HepG2 (cell line): ENCODE measurements around the gene L3MBTL1. TPM values are rescaled to one million over a fixed set of nuclear protein-coding genes. Genes with fewer than 3 reads are reported as not detected.

Source experiments
- ATAC-seq: fragments of 200-7000 bp; cut with Tn5 transposase; 3 replicates; pipeline ENCODE4 v1.9.1; 2020; ENCODE audit warnings: mild to moderate bottlenecking, moderate library complexity
- BruUV-seq: library from RNA; stranded (reverse); fragments of 400-500 nt; replicated peaks from 2 replicates; lab custom pipeline; 2021; lab: Mats Ljungman, UMichigan
- CTCF ChIA-PET: fragments of 300-600 bp; formaldehyde crosslinking; extraction: SDS; loops from one replicate; lab custom pipeline; 2021; ENCODE audit warnings: low total read pairs, inconsistent platforms, low intra/inter-chr PET ratio; lab: Yijun Ruan, JAX
- POLR2A ChIA-PET: fragments of 350-600 bp; sonication (Branson Sonifier 250); formaldehyde crosslinking; loops from one replicate; lab custom pipeline; 2020; ENCODE audit warnings: antibody characterized with exemption, inconsistent platforms; lab: Yijun Ruan, JAX
- DNase-seq: peaks from one replicate; pipeline ENCODE4 v3.0.0-alpha.2; 2015; ENCODE audit warnings: low spot score
- FAIRE-seq: peaks from 3 replicates; lab custom pipeline; 2011; peaks lifted over from hg19 to GRCh38; lab: Jason Lieb, UNC
- H2AFZ ChIP-seq: one replicate; pipeline ENCODE4 v1.6.1; 2011; ENCODE audit warnings: low read length, inconsistent platforms
- H3K27ac ChIP-seq: fragments of 300-600 bp; 3 replicates; pipeline ENCODE4 v1.8.0; 2011; ENCODE audit warnings: mixed run types, mild to moderate bottlenecking, mixed read lengths, low read length, inconsistent platforms; ENCODE audit not compliant: insufficient read depth; ENCODE audit errors: extremely low read length
- H3K27me3 ChIP-seq, 2 experiments: fragments of 200-600 bp in 1 of 2; 2 replicates in 1 of 2; 3 replicates in 1 of 2; pipeline versions ENCODE4 v1.6.0 to v1.8.0; 2011; ENCODE audit warnings: low read length in 2 of 2, mild to moderate bottlenecking in 2 of 2, moderate library complexity in 2 of 2, inconsistent platforms in 1 of 2; ENCODE audit not compliant: insufficient read depth in 2 of 2, control insufficient read depth in 1 of 2
- H3K36me3 ChIP-seq, 2 experiments: fragments of 200-600 bp in 1 of 2; replicated peaks in 1 of 2; 2 replicates in 1 of 2; 3 replicates in 1 of 2; pipeline versions ENCODE4 v1.5.1 to v1.8.0; 2011; ENCODE audit warnings: low read length in 2 of 2, inconsistent platforms in 1 of 2; ENCODE audit not compliant: insufficient read depth in 2 of 2, control insufficient read depth in 1 of 2
- H3K4me1 ChIP-seq: 2 replicates; pipeline ENCODE4 v1.5.1; 2012; ENCODE audit warnings: low read length, inconsistent platforms; ENCODE audit not compliant: insufficient read depth
- H3K4me2 ChIP-seq: 2 replicates; pipeline ENCODE4 v1.6.0; 2011; ENCODE audit warnings: low read depth, low read length, inconsistent platforms
- H3K4me3 ChIP-seq, 3 experiments: fragments of 200-600 bp in 1 of 3; sonication (generic), shearing (Covaris generic) in 1 of 3; replicated peaks in 1 of 3; 2 replicates each; pipeline ENCODE4 v1.5.1; 2011 to 2016; ENCODE audit warnings: low read length in 3 of 3, inconsistent platforms in 2 of 3, low read depth in 2 of 3, mild to moderate bottlenecking in 2 of 3, control low read depth in 1 of 3, mixed read lengths in 1 of 3; ENCODE audit not compliant: insufficient read depth in 1 of 3
- H3K79me2 ChIP-seq: one replicate; pipeline ENCODE4 v1.6.1; 2011; ENCODE audit warnings: low read length, inconsistent platforms; ENCODE audit not compliant: insufficient read depth
- H3K9ac ChIP-seq: 2 replicates; pipeline ENCODE4 v1.6.0; 2011; ENCODE audit warnings: mild to moderate bottlenecking, low read depth, low read length, inconsistent platforms; ENCODE audit not compliant: insufficient read depth
- H3K9me3 ChIP-seq: 2 replicates; pipeline ENCODE4 v1.5.1; 2012; ENCODE audit warnings: mild to moderate bottlenecking, low read length
- H4K20me1 ChIP-seq: 2 replicates; pipeline ENCODE4 v1.6.0; 2011; ENCODE audit warnings: inconsistent platforms, mild to moderate bottlenecking, low read length, moderate library complexity; ENCODE audit not compliant: insufficient read depth
- CENPBD1 ChIP-seq: sonication (generic); formaldehyde crosslinking; IDR thresholded peaks from 2 replicates; pipeline ENCODE4 v1.8.0; 2022; ENCODE audit warnings: missing genetic modification reagents, low read depth, mild to moderate bottlenecking, borderline replicate concordance
- HNRNPL ChIP-seq: fragments of 200-400 bp; formaldehyde crosslinking; IDR thresholded peaks from 2 replicates; pipeline ENCODE4 v1.6.1; 2017; ENCODE audit warnings: mild to moderate bottlenecking, low read depth, low read length
- HOXA5 ChIP-seq: sonication (generic); formaldehyde crosslinking; IDR thresholded peaks from 2 replicates; pipeline ENCODE4 v1.4.0; 2020; ENCODE audit warnings: missing genetic modification reagents
- KDM2A ChIP-seq: sonication (generic); formaldehyde crosslinking; IDR thresholded peaks from 2 replicates; pipeline ENCODE4 v1.4.0; 2020; ENCODE audit warnings: low read depth, missing genetic modification reagents, borderline replicate concordance
- POLR2A ChIP-seq, 2 experiments: IDR thresholded peaks; 2 replicates each; pipeline ENCODE4 v1.6.1; 2011; ENCODE audit warnings: low read depth in 2 of 2, low read length in 2 of 2, mild to moderate bottlenecking in 1 of 2, moderate library complexity in 1 of 2; ENCODE audit not compliant: insufficient read depth in 1 of 2
- SOX13 ChIP-seq, 3 experiments: fragments of 450-650 bp in 1 of 3; sonication (generic) in 1 of 3; formaldehyde crosslinking in 1 of 3; IDR thresholded peaks in 2 of 3; conservative IDR thresholded peaks in 1 of 3; 2 replicates each; pipeline versions ENCODE4 v1.5.0 to v1.6.1; 2016 to 2020; ENCODE audit warnings: antibody characterized with exemption in 1 of 3, mild to moderate bottlenecking in 1 of 3, missing compliant biosample characterization in 1 of 3, missing genetic modification reagents in 1 of 3, moderate library complexity in 1 of 3
- SRSF1 ChIP-seq: fragments of 200-400 bp; formaldehyde crosslinking; optimal IDR thresholded peaks from 2 replicates; pipeline ENCODE3; 2017; ENCODE audit warnings: mild to moderate bottlenecking, low read depth, low read length, moderate library complexity
- SYNCRIP ChIP-seq: fragments of 200-400 bp; formaldehyde crosslinking; IDR thresholded peaks from 2 replicates; pipeline ENCODE4 v1.6.1; 2018; ENCODE audit warnings: mild to moderate bottlenecking, low read depth, low read length; ENCODE audit not compliant: insufficient read depth
- ZBTB10 ChIP-seq: sonication (generic); formaldehyde crosslinking; IDR thresholded peaks from 2 replicates; pipeline ENCODE4 v1.4.0; 2020; ENCODE audit warnings: missing genetic modification reagents, borderline replicate concordance
- ZBTB26 ChIP-seq: IDR thresholded peaks from 2 replicates; pipeline ENCODE4 v1.6.1; 2016; ENCODE audit warnings: missing compliant biosample characterization, missing genetic modification reagents, borderline replicate concordance
- ZNF101 ChIP-seq: sonication (generic); formaldehyde crosslinking; IDR thresholded peaks from 2 replicates; pipeline ENCODE4 v1.4.0; 2020; ENCODE audit warnings: mild to moderate bottlenecking, low read depth, missing genetic modification reagents, borderline replicate concordance
- ZNF337 ChIP-seq: sonication (generic); formaldehyde crosslinking; IDR thresholded peaks from 2 replicates; pipeline ENCODE4 v1.5.1; 2020; ENCODE audit warnings: missing genetic modification reagents, low read depth, mild to moderate bottlenecking, borderline replicate concordance
- ZNF589 ChIP-seq: sonication (generic); formaldehyde crosslinking; conservative IDR thresholded peaks from 2 replicates; pipeline ENCODE4 v1.8.0; 2022; ENCODE audit warnings: mild to moderate bottlenecking, moderate library complexity, missing genetic modification reagents
- ZNF616 ChIP-seq: sonication (generic); formaldehyde crosslinking; IDR thresholded peaks from 2 replicates; pipeline ENCODE4 v1.5.0; 2020; ENCODE audit warnings: low read depth, mild to moderate bottlenecking, missing genetic modification reagents
- ZNF709 ChIP-seq: sonication (generic); formaldehyde crosslinking; IDR thresholded peaks from 2 replicates; pipeline ENCODE4 v1.5.0; 2020; ENCODE audit warnings: mild to moderate bottlenecking, missing genetic modification reagents
- ZSCAN20 ChIP-seq: sonication (generic); formaldehyde crosslinking; IDR thresholded peaks from 2 replicates; pipeline ENCODE4 v1.4.0; 2020; ENCODE audit warnings: missing genetic modification reagents, mild to moderate bottlenecking, borderline replicate concordance
- WGBS: methylation state at CpG from one replicate; pipeline ENCODE4 v1.1.6; 2017; ENCODE audit warnings: low lambda C conversion rate; 5-methylcytosine and 5-hydroxymethylcytosine counted together
- in situ Hi-C: cut with HindIII; loops from 2 replicates; pipeline ENCODE4 v1.10.0; 2017; ENCODE audit warnings: low pct_unique_long_range_greater_than_20kb; ENCODE audit not compliant: extremely low pct_ligation_motif_present
- intact Hi-C: fragments of 100-400 bp; cut with micrococcal nuclease; formaldehyde crosslinking; loops from one replicate; pipeline ENCODE4 v1.10.0; 2022; ENCODE audit not compliant: unreplicated experiment
- polyA plus RNA-seq, 8 experiments: library from polyadenylated mRNA; depleted of rRNA in 3 of 8; stranded (reverse) in 7 of 8; unstranded in 1 of 8; fragments of >200 nt; fragmentation: Illumina TruSeq in 4 of 8; extraction: Trizol in 4 of 8; gene quantifications; 2 replicates each; pipeline versions ENCODE4 v1.2.1 to v1.2.3, GENCODE V29; 2011 to 2016; ENCODE audit warnings: low read depth in 4 of 8, missing spikeins in 1 of 8, mixed read lengths in 1 of 8; ENCODE audit not compliant: insufficient read depth in 1 of 8
- total RNA-seq, 5 experiments: library from RNA; depleted of rRNA; stranded (reverse); fragments of >200 nt; fragmentation: Illumina TruSeq; extraction: Trizol; gene quantifications; 2 replicates each; pipeline ENCODE4 v1.2.3, GENCODE V29; 2016; ENCODE audit warnings: low read depth in 1 of 5

The L3MBTL1 gene
- total and polyA plus RNA-seq, 2 of the 13 experiments (the other 11 are each of a cell fraction or from before 2014, with no cell fraction given) = 9.0 to 17.8 TPM

- TF ChIP-seq ZBTB10 (CRISPR knock-in tag) (no peak), ZSCAN20 (CRISPR knock-in tag) (no peak), HOXA5 (0 out of 2 replicates have a peak, but pooled peaks have one; percentile 46), KDM2A (peak; percentile 22; the same call in 1 of the 2 replicates), ZNF589 (0 out of 2 replicates have a peak, but pooled peaks have one; percentile 58), POLR2A (IDR thresholded peaks at IDR 0.05; ENCODE audit: insufficient read depth in 1 of 2, low read depth in 2 of 2, low read length in 2 of 2) (peak in 1 of 2 experiments; percentile 58; a peak in 1 of 4 replicates), ZNF616 (CRISPR knock-in tag) (peak; percentile 39; the same call in 1 of the 2 replicates)
- TF ChIP-seq, all 625 proteins: peak for 33
These were observed 6.0 kb downstream of the L3MBTL1 start (continued) for GRCh38 chr20:43513372-43513930.

GRCh38 chr20:43513931-43514647, 6.6 kb downstream of the L3MBTL1 start:
- BruUV-seq = no TSS peak
- CTCF ChIA-PET = no interaction called here
- Histone ChIP-seq H3K79me2 (peaks cover 3% of the 10 kb centered on the region), H3K4me2 (peak overlapping the region; percentile 97), H3K9ac (peak overlapping the region; percentile 70), H4K20me1 (no peaks in the 10 kb centered on the region), H3K27ac (peak overlapping the region; percentile 48), H3K36me3 (peaks cover 1 to 4% of the 10 kb centered on the region in 2 experiments; a peak in 2 of 5 replicates), H3K4me1 (peaks cover 26% of the 10 kb centered on the region), H2AFZ (no peak overlapping the region), H3K27me3 (no peaks in the 10 kb centered on the region), H3K9me3 (no peaks in the 10 kb centered on the region), H3K4me3 (peak overlapping the region; percentile 63 to 84 (median 81); a peak in 5 of 6 replicates)
- intact Hi-C loops = no loop called here
- FAIRE-seq (peak; percentile 90), DNase-seq (peak; percentile 100), ATAC-seq (peak; percentile 92)
- POLR2A ChIA-PET = interaction anchor here (0.7 to 3.7 kb wide), 13 partner anchors 9 to 178 kb away, joined by 3 to 77 read pairs (median 6); partner anchors contain the start of genes IFT52, SGK2 and SRSF6
- 44% methylated on average over 31 of the region's 39 CpGs for WGBS
- in situ Hi-C loops = no loop called here
- TF ChIP-seq ZNF101 (CRISPR knock-in tag) (no peak), SOX13 (IDR thresholded peaks at IDR 0.05) (no peak), SOX13 (CRISPR knock-in tag; conservative IDR thresholded peaks at IDR 0.05 in 1 of 2, IDR thresholded peaks at IDR 0.05 in 1 of 2) (no peak; a peak in 1 of 4 replicates), HNRNPL (peak; percentile 88; the same call in 1 of the 2 replicates), ZNF337 (CRISPR knock-in tag) (0 out of 2 replicates have a peak, but pooled peaks have one; percentile 15), SYNCRIP (no peak), ZNF709 (CRISPR knock-in tag) (peak; percentile 85; the same call in 1 of the 2 replicates), CENPBD1 (CRISPR knock-in tag) (no peak), ZBTB26 (CRISPR knock-in tag) (no peak; the same call in 1 of the 2 replicates), SRSF1 (peak; percentile 63)
